ENCODE data around the gene SHBG.

DNA sequence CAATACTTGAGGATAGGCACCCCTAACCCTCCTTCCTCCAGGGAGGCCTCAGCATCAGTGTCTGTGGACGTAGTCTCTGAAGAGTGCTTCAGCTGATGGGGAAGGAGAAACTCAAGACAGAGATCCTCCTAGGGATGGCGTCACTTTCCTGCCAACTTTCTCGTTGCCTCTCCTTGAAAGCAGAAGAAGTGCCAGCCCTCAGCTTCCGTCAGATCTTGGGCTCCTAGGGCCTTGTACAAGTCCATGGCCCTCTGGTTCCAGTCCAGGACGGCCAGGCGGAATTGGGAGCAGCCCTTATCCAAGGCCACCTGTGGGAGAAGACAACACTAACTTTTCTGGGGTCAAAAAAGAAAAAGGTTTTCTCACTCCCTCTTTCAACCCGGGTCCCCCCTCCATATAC is 3.6 kb upstream of the SHBG start:
- TF ChIP-seq, protein P1, sequence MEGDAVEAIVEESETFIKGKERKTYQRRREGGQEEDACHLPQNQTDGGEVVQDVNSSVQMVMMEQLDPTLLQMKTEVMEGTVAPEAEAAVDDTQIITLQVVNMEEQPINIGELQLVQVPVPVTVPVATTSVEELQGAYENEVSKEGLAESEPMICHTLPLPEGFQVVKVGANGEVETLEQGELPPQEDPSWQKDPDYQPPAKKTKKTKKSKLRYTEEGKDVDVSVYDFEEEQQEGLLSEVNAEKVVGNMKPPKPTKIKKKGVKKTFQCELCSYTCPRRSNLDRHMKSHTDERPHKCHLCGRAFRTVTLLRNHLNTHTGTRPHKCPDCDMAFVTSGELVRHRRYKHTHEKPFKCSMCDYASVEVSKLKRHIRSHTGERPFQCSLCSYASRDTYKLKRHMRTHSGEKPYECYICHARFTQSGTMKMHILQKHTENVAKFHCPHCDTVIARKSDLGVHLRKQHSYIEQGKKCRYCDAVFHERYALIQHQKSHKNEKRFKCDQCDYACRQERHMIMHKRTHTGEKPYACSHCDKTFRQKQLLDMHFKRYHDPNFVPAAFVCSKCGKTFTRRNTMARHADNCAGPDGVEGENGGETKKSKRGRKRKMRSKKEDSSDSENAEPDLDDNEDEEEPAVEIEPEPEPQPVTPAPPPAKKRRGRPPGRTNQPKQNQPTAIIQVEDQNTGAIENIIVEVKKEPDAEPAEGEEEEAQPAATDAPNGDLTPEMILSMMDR (IDR thresholded peaks at IDR 0.05), result no peak
- TF ChIP-seq POLR2A (IDR thresholded peaks at IDR 0.05) (no peak), POLR2AphosphoS5 (IDR thresholded peaks at IDR 0.05; ENCODE audit: insufficient read depth in 1 of 2, low read depth in 1 of 2) (no peak)
